K562 (cell line): ENCODE data around the gene SEC14L2. TPM values are rescaled to one million over a fixed set of nuclear protein-coding genes. Genes with fewer than 3 reads are reported as not detected.

ENCODE experiments used
- ATAC-seq: fragments of 200-7000 bp; cut with Tn5 transposase; 3 replicates; pipeline ENCODE4 v1.9.1; 2020; ENCODE audit warnings: moderate library complexity
- BruUV-seq: library from RNA; stranded (reverse); fragments of 400-500 nt; replicated peaks from 2 replicates; lab custom pipeline; 2021; lab: Mats Ljungman, UMichigan
- CTCF ChIA-PET: fragments of 300-600 bp; formaldehyde crosslinking; extraction: SDS; loops from one replicate; lab custom pipeline; 2021; ENCODE audit warnings: low intra/inter-chr PET ratio; lab: Yijun Ruan, JAX
- POLR2A ChIA-PET: fragments of 300-600, 350-650 bp; sonication (Branson Sonifier 250); formaldehyde crosslinking; extraction: SDS; loops from one replicate; lab custom pipeline; 2021; ENCODE audit warnings: antibody characterized with exemption, inconsistent platforms; lab: Yijun Ruan, JAX
- DNase-seq, 4 experiments: peaks; one replicate each; pipeline versions ENCODE4 v3.0.0 to v3.0.0-alpha.2; 2011 to 2018; ENCODE audit warnings: low spot score in 3 of 4, mixed read lengths in 3 of 4; ENCODE audit errors: extremely low read depth in 1 of 4
- FAIRE-seq: peaks from 2 replicates; lab custom pipeline; 2011; peaks lifted over from hg19 to GRCh38; lab: Jason Lieb, UNC
- H2AFZ ChIP-seq: 2 replicates; pipeline ENCODE4 v1.6.0; 2011; ENCODE audit warnings: low read depth, low read length, control low read depth, inconsistent platforms
- H3K27ac ChIP-seq: fragments of 200-600 bp; 3 replicates; pipeline ENCODE4 v1.8.0; 2011; ENCODE audit warnings: low read depth, mild to moderate bottlenecking, control low read depth, inconsistent platforms, low read length, moderate library complexity, mixed read lengths; ENCODE audit errors: extremely low read depth
- H3K27me3 ChIP-seq, 2 experiments: fragments of 300-600 bp in 1 of 2; 2 replicates in 1 of 2; 3 replicates in 1 of 2; pipeline versions ENCODE4 v1.6.0 to v1.8.0; 2011; ENCODE audit warnings: inconsistent platforms in 2 of 2, low read length in 2 of 2, mild to moderate bottlenecking in 1 of 2, mixed read lengths in 1 of 2, moderate library complexity in 1 of 2; ENCODE audit not compliant: control insufficient read depth in 2 of 2, insufficient read depth in 2 of 2
- H3K36me3 ChIP-seq: fragments of 300-600 bp; 3 replicates; pipeline ENCODE4 v1.8.0; 2011; ENCODE audit warnings: mild to moderate bottlenecking, low read length, inconsistent platforms; ENCODE audit not compliant: control insufficient read depth, insufficient read depth
- H3K4me1 ChIP-seq, 2 experiments: fragments of 200-600 bp in 1 of 2; replicated peaks in 1 of 2; 2 replicates in 1 of 2; 3 replicates in 1 of 2; pipeline versions ENCODE4 v1.5.1 to v1.8.0; 2011; ENCODE audit warnings: inconsistent platforms in 2 of 2, low read length in 2 of 2, mild to moderate bottlenecking in 1 of 2, mixed read lengths in 1 of 2, moderate library complexity in 1 of 2; ENCODE audit not compliant: control insufficient read depth in 2 of 2, insufficient read depth in 2 of 2
- H3K4me2 ChIP-seq: 2 replicates; pipeline ENCODE4 v1.6.1; 2011; ENCODE audit warnings: low read length, control low read depth, inconsistent platforms, mixed read lengths; ENCODE audit not compliant: insufficient read depth
- H3K4me3 ChIP-seq: fragments of 200-600 bp; sonication (generic), shearing (Covaris generic); 2 replicates; pipeline ENCODE4 v1.5.1; 2016; ENCODE audit warnings: control low read depth, inconsistent platforms
- H3K79me2 ChIP-seq: fragments of 200-600 bp; 3 replicates; pipeline ENCODE4 v1.8.0; 2011; ENCODE audit warnings: low read length, inconsistent platforms; ENCODE audit not compliant: control insufficient read depth, insufficient read depth
- H3K9ac ChIP-seq, 2 experiments: 2 replicates each; pipeline versions ENCODE4 v1.6.0 to v1.6.1; 2011; ENCODE audit warnings: low read depth in 2 of 2, low read length in 2 of 2, control low read depth in 1 of 2, inconsistent platforms in 1 of 2, mild to moderate bottlenecking in 1 of 2, mixed read lengths in 1 of 2; ENCODE audit not compliant: insufficient read depth in 1 of 2
- H3K9me1 ChIP-seq: one replicate; pipeline ENCODE4 v1.6.0; 2011; ENCODE audit warnings: inconsistent platforms, mild to moderate bottlenecking, low read length, moderate library complexity; ENCODE audit not compliant: control insufficient read depth, insufficient read depth
- H3K9me3 ChIP-seq: replicated peaks from 2 replicates; pipeline ENCODE4 v1.5.1; 2011; ENCODE audit warnings: low read depth, low read length, inconsistent platforms; ENCODE audit not compliant: control insufficient read depth, insufficient read depth
- H4K20me1 ChIP-seq: replicated peaks from 2 replicates; pipeline ENCODE4 v1.6.1; 2011; ENCODE audit warnings: low read length, inconsistent platforms, mixed read lengths; ENCODE audit not compliant: control insufficient read depth, insufficient read depth
- ARID3A ChIP-seq: IDR thresholded peaks from 2 replicates; pipeline ENCODE4 v1.6.1; 2012; ENCODE audit warnings: low read depth, low read length, improper control_type of control experiment, borderline replicate concordance
- DMBX1 ChIP-seq: fragments of 250-450 bp; sonication (Bioruptor Pico); IDR thresholded peaks from 2 replicates; pipeline ENCODE4 v1.8.0; 2022; ENCODE audit warnings: inconsistent platforms, mild to moderate bottlenecking, moderate library complexity, borderline replicate concordance
- FOXJ3 ChIP-seq: sonication (generic); formaldehyde crosslinking; IDR thresholded peaks from 2 replicates; pipeline ENCODE4 v1.4.0; 2020; ENCODE audit warnings: mild to moderate bottlenecking, missing genetic modification reagents
- HDAC8 ChIP-seq: fragments of 450-650 bp; IDR thresholded peaks from 2 replicates; pipeline ENCODE4 v1.6.1; 2016; ENCODE audit warnings: mild to moderate bottlenecking, missing genetic modification characterization, moderate library complexity, missing compliant biosample characterization
- HDGF ChIP-seq: fragments of 450-650 bp; IDR thresholded peaks from 2 replicates; pipeline ENCODE4 v1.6.1; 2016
- HMGN3 ChIP-seq: IDR thresholded peaks from 2 replicates; pipeline ENCODE4 v1.6.1; 2011; ENCODE audit warnings: borderline replicate concordance, low read depth, mild to moderate bottlenecking, mixed read lengths, low read length; ENCODE audit not compliant: insufficient read length; ENCODE audit errors: extremely low read depth
- NFIX ChIP-seq: fragments of 250-450 bp; sonication (Bioruptor Pico); IDR thresholded peaks from 2 replicates; pipeline ENCODE4 v1.4.0; 2020; ENCODE audit warnings: low read depth, mild to moderate bottlenecking, moderate library complexity
- ZNF785 ChIP-seq: fragments of 250-450 bp; sonication (Bioruptor Pico); IDR thresholded peaks from 2 replicates; pipeline ENCODE4 v1.4.0; 2020; ENCODE audit warnings: mild to moderate bottlenecking
- WGBS: fragments of 100-300 bp; shearing (Covaris generic); methylation state at CpG from one replicate; pipeline ENCODE4 v1.1.6; 2016; ENCODE audit warnings: low coverage, mixed read lengths; ENCODE audit not compliant: insufficient coverage; ENCODE audit errors: missing lambda C conversion rate; 5-methylcytosine and 5-hydroxymethylcytosine counted together
- in situ Hi-C: fragments of 300-500 bp; cut with MboI; formaldehyde crosslinking; loops from 4 replicates; pipeline ENCODE4 v1.15.0; 2018; ENCODE audit warnings: inconsistent platforms, mixed read lengths
- intact Hi-C: fragments of 100-400 bp; cut with micrococcal nuclease; formaldehyde crosslinking; loops from 2 replicates; pipeline ENCODE4 v1.14.2; 2022
- polyA plus RNA-seq, 8 experiments: library from polyadenylated mRNA; depleted of rRNA in 4 of 8; stranded (reverse) in 5 of 8; unstranded in 3 of 8; fragments of >200 nt; fragmentation: Nextera tagmentation in 2 of 8; fragmentation: Illumina TruSeq in 1 of 8; extraction: Ambion mirVana in 2 of 8; extraction: Trizol in 1 of 8; gene quantifications; 2 replicates each; pipeline versions ENCODE4 v1.2.1 to v1.2.3, GENCODE V29; 2011 to 2014; ENCODE audit warnings: inconsistent platforms in 1 of 8, missing spikeins in 1 of 8
- total RNA-seq, 7 experiments: library from RNA; depleted of rRNA in 6 of 7; stranded (reverse); fragments of >200 nt in 6 of 7; fragmentation: Illumina TruSeq in 2 of 7; extraction: Trizol in 2 of 7; gene quantifications; 2 replicates each; pipeline versions ENCODE4 v1.2.1 to v1.2.3, GENCODE V29; 2011 to 2021; ENCODE audit warnings: low replicate concordance in 1 of 7
- TF ChIP-seq, protein P1 (sequence below): fragments of 250-450 bp; sonication (Bioruptor Pico); IDR thresholded peaks from 2 replicates; pipeline ENCODE4 v1.4.0; 2020
- TF ChIP-seq, protein P2 (sequence below), 2 experiments: fragments of 150-350 bp in 1 of 2; IDR thresholded peaks; 2 replicates each; pipeline ENCODE4 v1.6.1; 2012 to 2016; ENCODE audit warnings: low read depth in 2 of 2, low read length in 2 of 2, mild to moderate bottlenecking in 1 of 2, moderate library complexity in 1 of 2

Gene SEC14L2
- total and polyA plus RNA-seq, 9 of the 15 experiments (the other 6 are each of a cell fraction or from before 2014, with no cell fraction given) = 0.03 to 0.17 (median 0.10) TPM

DNA sequence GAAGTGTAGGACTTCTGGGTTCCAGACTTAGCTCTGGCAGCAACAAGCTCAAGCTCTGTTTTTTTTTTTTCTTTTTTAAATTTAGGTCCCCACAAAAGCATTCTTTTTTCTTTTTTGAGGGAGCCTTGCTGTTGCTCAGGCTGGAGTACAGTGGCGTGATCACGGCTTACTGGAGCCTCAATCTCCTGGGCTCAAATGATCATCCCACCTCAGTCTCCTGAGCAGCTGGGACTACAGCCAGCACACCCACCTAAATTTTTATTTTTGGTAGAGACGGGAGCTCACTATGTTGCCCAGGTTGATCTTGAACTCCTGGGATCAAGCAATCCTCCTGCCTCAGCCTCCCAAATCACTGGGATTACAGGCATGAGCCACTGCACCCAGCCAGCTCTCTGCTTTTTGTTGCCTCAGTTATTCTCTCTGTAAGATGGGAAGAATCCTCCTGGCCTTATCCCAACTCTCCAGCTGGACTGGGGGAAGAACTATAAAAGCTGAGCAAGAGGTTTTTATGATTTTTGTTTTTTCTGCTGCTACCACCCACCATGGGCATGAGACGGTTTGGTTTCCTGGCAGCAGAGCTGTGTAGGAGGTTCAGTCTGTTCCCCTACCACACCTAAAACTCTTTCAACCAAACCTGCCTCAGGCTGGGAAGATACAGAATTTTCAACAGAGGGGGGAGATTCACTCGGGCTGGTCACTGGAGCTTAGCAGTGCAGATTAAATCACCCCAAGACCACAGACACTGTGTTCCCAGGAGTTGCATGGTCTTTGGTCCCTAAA is 17.1 kb downstream of the SEC14L2 start:
- H4K20me1 ChIP-seq = peaks cover 5% of the 10 kb centered on the region
- no peaks in the 10 kb centered on the region for H3K9me3 ChIP-seq
- intact Hi-C loops (no loop called here), in situ Hi-C loops (no loop called here)
- H2AFZ ChIP-seq = no peak overlapping the region
- peaks cover 26% of the 10 kb centered on the region for H3K36me3 ChIP-seq
- BruUV-seq = no TSS peak
- no peak overlapping the region for H3K4me3 ChIP-seq
- H3K27ac ChIP-seq = no peak overlapping the region
- peaks cover 0 to 5% of the 10 kb centered on the region in 2 experiments; a peak in 3 of 5 replicates for H3K4me1 ChIP-seq
- no peak overlapping the region for H3K4me2 ChIP-seq
- 72% methylated on average over 5 of the region's 5 CpGs for WGBS
- ChIA-PET CTCF (no interaction called here), POLR2A (interaction anchor here (0.6 to 1.9 kb wide), 4 partner anchors 8 to 48 kb away, joined by 3 to 9 read pairs (median 4); partner anchors contain the start of gene SEC14L2)
- no peak overlapping the region; a peak in 1 of 4 replicates for H3K9ac ChIP-seq
- DNase-seq (no peak), ATAC-seq (no peak), FAIRE-seq (no peak)
- H3K79me2 ChIP-seq = peaks cover 2% of the 10 kb centered on the region; the same call in 1 of the 3 replicates
- TF ChIP-seq, protein P1, sequence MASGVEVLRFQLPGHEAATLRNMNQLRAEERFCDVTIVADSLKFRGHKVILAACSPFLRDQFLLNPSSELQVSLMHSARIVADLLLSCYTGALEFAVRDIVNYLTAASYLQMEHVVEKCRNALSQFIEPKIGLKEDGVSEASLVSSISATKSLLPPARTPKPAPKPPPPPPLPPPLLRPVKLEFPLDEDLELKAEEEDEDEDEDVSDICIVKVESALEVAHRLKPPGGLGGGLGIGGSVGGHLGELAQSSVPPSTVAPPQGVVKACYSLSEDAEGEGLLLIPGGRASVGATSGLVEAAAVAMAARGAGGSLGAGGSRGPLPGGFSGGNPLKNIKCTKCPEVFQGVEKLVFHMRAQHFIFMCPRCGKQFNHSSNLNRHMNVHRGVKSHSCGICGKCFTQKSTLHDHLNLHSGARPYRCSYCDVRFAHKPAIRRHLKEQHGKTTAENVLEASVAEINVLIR (CRISPR knock-in tag) = no peak
- TF ChIP-seq DMBX1 (no peak), ZNF785 (CRISPR knock-in tag) (no peak), FOXJ3 (CRISPR knock-in tag) (no peak), HDGF (no peak), ARID3A (no peak), HDAC8 (tag) (no peak), NFIX (CRISPR knock-in tag) (no peak), HMGN3 (no peak)
- TF ChIP-seq, protein P2, sequence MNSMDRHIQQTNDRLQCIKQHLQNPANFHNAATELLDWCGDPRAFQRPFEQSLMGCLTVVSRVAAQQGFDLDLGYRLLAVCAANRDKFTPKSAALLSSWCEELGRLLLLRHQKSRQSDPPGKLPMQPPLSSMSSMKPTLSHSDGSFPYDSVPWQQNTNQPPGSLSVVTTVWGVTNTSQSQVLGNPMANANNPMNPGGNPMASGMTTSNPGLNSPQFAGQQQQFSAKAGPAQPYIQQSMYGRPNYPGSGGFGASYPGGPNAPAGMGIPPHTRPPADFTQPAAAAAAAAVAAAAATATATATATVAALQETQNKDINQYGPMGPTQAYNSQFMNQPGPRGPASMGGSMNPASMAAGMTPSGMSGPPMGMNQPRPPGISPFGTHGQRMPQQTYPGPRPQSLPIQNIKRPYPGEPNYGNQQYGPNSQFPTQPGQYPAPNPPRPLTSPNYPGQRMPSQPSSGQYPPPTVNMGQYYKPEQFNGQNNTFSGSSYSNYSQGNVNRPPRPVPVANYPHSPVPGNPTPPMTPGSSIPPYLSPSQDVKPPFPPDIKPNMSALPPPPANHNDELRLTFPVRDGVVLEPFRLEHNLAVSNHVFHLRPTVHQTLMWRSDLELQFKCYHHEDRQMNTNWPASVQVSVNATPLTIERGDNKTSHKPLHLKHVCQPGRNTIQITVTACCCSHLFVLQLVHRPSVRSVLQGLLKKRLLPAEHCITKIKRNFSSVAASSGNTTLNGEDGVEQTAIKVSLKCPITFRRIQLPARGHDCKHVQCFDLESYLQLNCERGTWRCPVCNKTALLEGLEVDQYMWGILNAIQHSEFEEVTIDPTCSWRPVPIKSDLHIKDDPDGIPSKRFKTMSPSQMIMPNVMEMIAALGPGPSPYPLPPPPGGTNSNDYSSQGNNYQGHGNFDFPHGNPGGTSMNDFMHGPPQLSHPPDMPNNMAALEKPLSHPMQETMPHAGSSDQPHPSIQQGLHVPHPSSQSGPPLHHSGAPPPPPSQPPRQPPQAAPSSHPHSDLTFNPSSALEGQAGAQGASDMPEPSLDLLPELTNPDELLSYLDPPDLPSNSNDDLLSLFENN (IDR thresholded peaks at IDR 0.05; ENCODE audit: low read depth in 2 of 2, low read length in 2 of 2) = no peak
- H3K9me1 ChIP-seq = peaks cover 2% of the 10 kb centered on the region
- H3K27me3 ChIP-seq = no peaks in the 10 kb centered on the region
